ENCODE measurements around the gene PDX1. TPM values are rescaled to one million over a fixed set of nuclear protein-coding genes. Genes with fewer than 3 reads are reported as not detected.

Gene PDX1
- total RNA-seq, 3 donors from 2014 or later: 0.72 to 1.5 TPM; not detected in 1

GRCh38 chr13:27972478-27972820 is 52.6 kb downstream of the PDX1 start:
- Histone ChIP-seq H3K4me3 (no peak overlapping the region), H3K9me3 (no peaks in the 10 kb centered on the region), H3K4me1 (ENCODE audit: low read depth) (peaks cover 19% of the 10 kb centered on the region), H3K36me3 (ENCODE audit: low read depth) (no peaks in the 10 kb centered on the region)
- TF ChIP-seq, protein P1, sequence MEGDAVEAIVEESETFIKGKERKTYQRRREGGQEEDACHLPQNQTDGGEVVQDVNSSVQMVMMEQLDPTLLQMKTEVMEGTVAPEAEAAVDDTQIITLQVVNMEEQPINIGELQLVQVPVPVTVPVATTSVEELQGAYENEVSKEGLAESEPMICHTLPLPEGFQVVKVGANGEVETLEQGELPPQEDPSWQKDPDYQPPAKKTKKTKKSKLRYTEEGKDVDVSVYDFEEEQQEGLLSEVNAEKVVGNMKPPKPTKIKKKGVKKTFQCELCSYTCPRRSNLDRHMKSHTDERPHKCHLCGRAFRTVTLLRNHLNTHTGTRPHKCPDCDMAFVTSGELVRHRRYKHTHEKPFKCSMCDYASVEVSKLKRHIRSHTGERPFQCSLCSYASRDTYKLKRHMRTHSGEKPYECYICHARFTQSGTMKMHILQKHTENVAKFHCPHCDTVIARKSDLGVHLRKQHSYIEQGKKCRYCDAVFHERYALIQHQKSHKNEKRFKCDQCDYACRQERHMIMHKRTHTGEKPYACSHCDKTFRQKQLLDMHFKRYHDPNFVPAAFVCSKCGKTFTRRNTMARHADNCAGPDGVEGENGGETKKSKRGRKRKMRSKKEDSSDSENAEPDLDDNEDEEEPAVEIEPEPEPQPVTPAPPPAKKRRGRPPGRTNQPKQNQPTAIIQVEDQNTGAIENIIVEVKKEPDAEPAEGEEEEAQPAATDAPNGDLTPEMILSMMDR (IDR thresholded peaks at IDR 0.05): no peak
- intact Hi-C loops (cut with DNase I, micrococcal nuclease): no loop called here
- DNase-seq: peak in 1 of 3 donors; percentile 33
- no peak for ATAC-seq

- H3K4me1 ChIP-seq (ENCODE audit: low read depth): peaks cover 19% of the 10 kb centered on the region
- H3K36me3 ChIP-seq (ENCODE audit: low read depth): no peaks in the 10 kb centered on the region
- DNase-seq (peak in 2 of 3 donors; percentile 54 to 62), ATAC-seq (no peak)
- TF ChIP-seq, protein P1 (IDR thresholded peaks at IDR 0.05): no peak
- intact Hi-C loops (cut with DNase I, micrococcal nuclease): no loop called here
- no peaks in the 10 kb centered on the region for H3K9me3 ChIP-seq
- no peak overlapping the region for H3K4me3 ChIP-seq
Observed at GRCh38 chr13:27973291-27973690, 53.5 kb downstream of the PDX1 start.

DNA sequence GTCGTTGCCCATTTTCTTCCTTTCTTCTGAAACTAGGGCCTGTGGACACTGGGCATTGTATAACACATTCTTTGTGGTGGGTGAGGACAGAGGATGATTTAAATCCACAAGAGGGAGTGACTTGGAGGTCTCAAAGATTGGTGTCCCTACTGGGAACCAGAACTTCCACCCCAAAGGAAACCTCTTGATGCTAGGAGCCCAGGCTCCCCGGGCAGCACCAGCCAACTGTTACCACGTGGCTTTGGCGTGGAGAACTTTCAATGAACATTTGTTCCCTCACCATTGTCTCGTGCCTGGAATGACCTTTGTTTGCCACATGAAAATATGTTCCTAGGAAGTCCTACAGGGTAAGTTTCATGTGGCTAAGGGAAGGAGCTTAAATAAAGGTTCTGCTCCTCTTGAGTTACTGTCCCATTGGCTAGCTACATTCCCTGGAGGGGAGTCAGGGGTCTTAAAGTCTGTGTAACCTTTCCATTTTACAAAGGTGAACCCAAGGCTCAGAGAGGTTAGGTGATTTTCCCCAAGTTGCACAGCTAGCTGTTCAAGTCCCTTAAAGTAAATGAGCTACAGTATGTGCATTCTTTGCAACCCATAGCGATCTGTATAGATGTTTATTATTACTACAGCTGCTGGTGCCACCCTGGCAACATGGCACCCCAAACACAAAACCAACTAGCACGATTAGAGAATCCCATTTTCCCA is 54.3 kb downstream of the PDX1 start:
- DNase-seq: peak in 2 of 3 donors; percentile 43 to 48
- intact Hi-C loops (cut with DNase I, micrococcal nuclease): no loop called here
- no peaks in the 10 kb centered on the region for H3K36me3 ChIP-seq (ENCODE audit: low read depth)
- H3K4me3 ChIP-seq: no peak overlapping the region
- TF ChIP-seq, protein P1 (IDR thresholded peaks at IDR 0.05): no peak
- ATAC-seq: no peak
- peaks cover 19% of the 10 kb centered on the region for H3K4me1 ChIP-seq (ENCODE audit: low read depth)
- H3K9me3 ChIP-seq: no peaks in the 10 kb centered on the region

Other genes starting within 250 kb of the PDX1 start
- not detected for gene GSX1, start 127.5 kb upstream of the PDX1 start, total RNA-seq
- 100 to 1,000 TPM; 113 to 349 (median 240) TPM for gene CDX2, start 49.3 kb downstream of the PDX1 start, total RNA-seq
- gene URAD, start 68.7 kb downstream of the PDX1 start, total RNA-seq: 10 to 100 TPM; 17.9 to 62.9 (median 23.9) TPM
- under 1 TPM; 0.09 to 0.51 (median 0.41) TPM for gene FLT3, start 180.6 kb downstream of the PDX1 start, total RNA-seq
- 10 to 100 TPM; 28.4 to 43.7 (median 40.2) TPM for gene PAN3, start 218.5 kb downstream of the PDX1 start, total RNA-seq